ENCODE results near the gene ZSCAN5B.
A peak's percentile ranks its signal among the peaks of the same experiment; 100 is the strongest.

Gene ZSCAN5B

DNA sequence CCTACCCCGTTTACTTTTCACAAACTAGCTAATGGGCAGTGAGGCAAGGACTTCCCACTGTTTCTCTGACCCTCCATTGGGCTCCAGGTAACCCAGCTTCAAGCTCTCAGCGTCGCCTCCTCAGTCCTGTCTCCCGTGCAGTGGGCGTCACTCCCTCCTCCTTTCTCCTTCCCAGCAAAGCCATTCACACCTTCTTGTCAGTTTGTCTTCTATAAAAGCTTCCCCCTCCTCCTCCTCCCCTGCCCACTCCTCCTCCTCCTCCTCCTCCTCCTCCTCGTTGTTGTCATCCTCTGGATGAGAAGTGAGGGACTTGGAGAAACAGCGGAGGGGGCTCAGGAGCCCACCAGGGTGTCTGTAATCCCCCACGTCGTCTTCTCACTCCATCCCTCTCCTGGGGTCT, 23.5 kb downstream of the ZSCAN5B start:
- H2AK5ac ChIP-seq (ENCODE audit: low read length): no peak overlapping the region
- H3K18ac ChIP-seq (ENCODE audit: low read length): no peak overlapping the region
- no peak overlapping the region for H3K4me2 ChIP-seq (ENCODE audit: low read length)
- no peaks in the 10 kb centered on the region for H3K79me1 ChIP-seq (ENCODE audit: low read length)
- H3K4ac ChIP-seq (ENCODE audit: low read depth, low read length): no peak overlapping the region
- H4K8ac ChIP-seq (ENCODE audit: low read depth, low read length): no peak overlapping the region
- DNase-seq: no peak
- H3K9me3 ChIP-seq (ENCODE audit: insufficient read depth, low read depth, low read length): no peaks in the 10 kb centered on the region
- H3K79me2 ChIP-seq (ENCODE audit: control insufficient read depth, insufficient read depth, low read length, poor library complexity): no peaks in the 10 kb centered on the region
- no peak overlapping the region for H3K14ac ChIP-seq (ENCODE audit: low read length)
- no peaks in the 10 kb centered on the region for H3K36me3 ChIP-seq (ENCODE audit: control insufficient read depth in 1 of 2, insufficient read depth in 2 of 2, low read length in 2 of 2)
- H3K27me3 ChIP-seq (ENCODE audit: insufficient read depth, low read length): no peaks in the 10 kb centered on the region
- no peak overlapping the region for H2BK5ac ChIP-seq (ENCODE audit: low read depth, low read length, poor library complexity)
- H3K9ac ChIP-seq (ENCODE audit: low read length): no peak overlapping the region
- H4K91ac ChIP-seq (ENCODE audit: low read depth, low read length): no peak overlapping the region
- no peak overlapping the region for H2BK12ac ChIP-seq (ENCODE audit: low read length)
- no peak overlapping the region for H2AFZ ChIP-seq (ENCODE audit: insufficient read depth, low read length, poor library complexity)
- no peak overlapping the region for H4K12ac ChIP-seq (ENCODE audit: low read depth, low read length)
- no peak overlapping the region for H3K4me3 ChIP-seq (ENCODE audit: low read depth, low read length)
- no peak overlapping the region for H3K23ac ChIP-seq (ENCODE audit: low read length)
- no peak overlapping the region for H2BK120ac ChIP-seq (ENCODE audit: insufficient read depth, low read length, poor library complexity)
- no peak overlapping the region for H3K27ac ChIP-seq (ENCODE audit: low read depth, low read length)
- no peaks in the 10 kb centered on the region for H3K4me1 ChIP-seq (ENCODE audit: control insufficient read depth in 1 of 2, insufficient read depth in 2 of 2, low read length in 2 of 2)
- WGBS (ENCODE audit: extremely low coverage, insufficient coverage, insufficient read length): no CpG with 5 or more reads among the region's 9 CpGs

DNA sequence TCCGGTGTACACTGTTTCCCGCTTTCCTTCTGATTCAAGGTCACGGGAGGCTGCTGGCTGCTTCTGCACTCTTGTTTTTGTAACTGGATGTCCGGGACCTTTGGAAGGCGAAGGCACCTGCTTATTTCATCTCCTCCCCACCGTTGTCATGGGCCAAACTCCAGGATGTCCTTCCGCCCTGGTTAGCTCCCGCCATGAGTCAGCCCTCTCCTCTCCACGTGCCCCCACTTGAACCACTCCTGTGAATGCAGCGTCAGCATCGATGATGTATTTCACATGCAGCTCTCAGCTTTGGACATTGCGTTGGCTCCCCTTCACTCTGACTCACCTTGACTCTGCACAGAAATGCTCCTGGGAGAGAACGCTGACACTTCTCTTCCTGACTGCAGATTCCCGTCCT, 27.3 kb downstream of the ZSCAN5B start:
- Histone ChIP-seq H2BK12ac (ENCODE audit: low read length) (no peak overlapping the region), H2BK120ac (ENCODE audit: insufficient read depth, low read length, poor library complexity) (no peak overlapping the region), H3K79me2 (ENCODE audit: control insufficient read depth, insufficient read depth, low read length, poor library complexity) (no peaks in the 10 kb centered on the region), H3K4me2 (ENCODE audit: low read length) (no peak overlapping the region), H3K4me3 (ENCODE audit: low read depth, low read length) (no peak overlapping the region), H3K27ac (ENCODE audit: low read depth, low read length) (no peak overlapping the region), H3K79me1 (ENCODE audit: low read length) (no peaks in the 10 kb centered on the region), H3K27me3 (ENCODE audit: insufficient read depth, low read length) (no peaks in the 10 kb centered on the region), H2AK5ac (ENCODE audit: low read length) (no peak overlapping the region), H3K14ac (ENCODE audit: low read length) (no peak overlapping the region), H2AFZ (ENCODE audit: insufficient read depth, low read length, poor library complexity) (no peak overlapping the region), H4K91ac (ENCODE audit: low read depth, low read length) (no peak overlapping the region), H3K9me3 (ENCODE audit: insufficient read depth, low read depth, low read length) (no peaks in the 10 kb centered on the region), H2BK5ac (ENCODE audit: low read depth, low read length, poor library complexity) (no peak overlapping the region), H4K12ac (ENCODE audit: low read depth, low read length) (no peak overlapping the region), H3K4me1 (ENCODE audit: control insufficient read depth in 1 of 2, insufficient read depth in 2 of 2, low read length in 2 of 2) (no peaks in the 10 kb centered on the region), H3K9ac (ENCODE audit: low read length) (no peak overlapping the region), H3K36me3 (ENCODE audit: control insufficient read depth in 1 of 2, insufficient read depth in 2 of 2, low read length in 2 of 2) (no peaks in the 10 kb centered on the region), H3K23ac (ENCODE audit: low read length) (no peak overlapping the region), H3K4ac (ENCODE audit: low read depth, low read length) (no peak overlapping the region), H4K8ac (ENCODE audit: low read depth, low read length) (no peak overlapping the region), H3K18ac (ENCODE audit: low read length) (no peak overlapping the region)
- DNase-seq: peak in 1 of 2 donors; percentile 23
- no CpG with 5 or more reads among the region's 14 CpGs for WGBS (ENCODE audit: extremely low coverage, insufficient coverage, insufficient read length)

DNA sequence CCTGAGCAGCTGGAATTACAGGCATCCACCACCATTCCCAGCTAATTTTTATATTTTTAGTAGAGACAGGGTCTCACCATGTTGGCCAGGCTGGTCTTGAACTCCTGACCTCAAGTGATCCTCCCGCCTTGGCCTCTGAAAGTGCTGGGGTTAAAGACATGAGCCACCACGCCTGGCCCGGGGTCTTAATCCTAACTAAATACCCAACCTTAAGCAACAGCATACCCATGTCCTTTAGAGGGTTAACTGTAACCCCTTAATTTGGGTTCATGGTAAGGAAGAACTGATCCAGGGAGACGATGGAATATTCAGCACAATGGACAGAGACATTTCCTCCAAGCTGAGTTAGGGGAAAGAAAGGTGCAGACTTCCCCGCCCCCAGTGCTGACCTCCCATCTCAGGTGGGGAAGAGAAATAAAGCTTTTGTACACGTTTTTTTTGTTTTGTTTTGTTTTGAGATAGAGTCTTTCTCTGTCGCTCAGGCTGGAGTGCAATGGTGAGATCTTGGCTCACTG, 30.5 kb downstream of the ZSCAN5B start:
- Histone ChIP-seq H3K79me1 (ENCODE audit: low read length) (no peaks in the 10 kb centered on the region), H3K9ac (ENCODE audit: low read length) (no peak overlapping the region), H3K14ac (ENCODE audit: low read length) (no peak overlapping the region), H3K18ac (ENCODE audit: low read length) (no peak overlapping the region), H3K9me3 (ENCODE audit: insufficient read depth, low read depth, low read length) (no peaks in the 10 kb centered on the region), H4K12ac (ENCODE audit: low read depth, low read length) (no peak overlapping the region), H3K27ac (ENCODE audit: low read depth, low read length) (no peak overlapping the region), H3K27me3 (ENCODE audit: insufficient read depth, low read length) (no peaks in the 10 kb centered on the region), H3K23ac (ENCODE audit: low read length) (no peak overlapping the region), H2BK5ac (ENCODE audit: low read depth, low read length, poor library complexity) (no peak overlapping the region), H4K8ac (ENCODE audit: low read depth, low read length) (no peak overlapping the region), H3K4me1 (ENCODE audit: control insufficient read depth in 1 of 2, insufficient read depth in 2 of 2, low read length in 2 of 2) (no peaks in the 10 kb centered on the region), H2BK120ac (ENCODE audit: insufficient read depth, low read length, poor library complexity) (no peak overlapping the region), H4K91ac (ENCODE audit: low read depth, low read length) (no peak overlapping the region), H2BK12ac (ENCODE audit: low read length) (no peak overlapping the region), H3K4me2 (ENCODE audit: low read length) (no peak overlapping the region), H3K4ac (ENCODE audit: low read depth, low read length) (no peak overlapping the region), H3K4me3 (ENCODE audit: low read depth, low read length) (no peak overlapping the region), H3K36me3 (ENCODE audit: control insufficient read depth in 1 of 2, insufficient read depth in 2 of 2, low read length in 2 of 2) (no peaks in the 10 kb centered on the region), H3K79me2 (ENCODE audit: control insufficient read depth, insufficient read depth, low read length, poor library complexity) (no peaks in the 10 kb centered on the region), H2AFZ (ENCODE audit: insufficient read depth, low read length, poor library complexity) (no peak overlapping the region), H2AK5ac (ENCODE audit: low read length) (no peak overlapping the region)
- no CpG with 5 or more reads among the region's 7 CpGs for WGBS (ENCODE audit: extremely low coverage, insufficient coverage, insufficient read length)
- DNase-seq: peak in 1 of 2 donors; percentile 11

DNA sequence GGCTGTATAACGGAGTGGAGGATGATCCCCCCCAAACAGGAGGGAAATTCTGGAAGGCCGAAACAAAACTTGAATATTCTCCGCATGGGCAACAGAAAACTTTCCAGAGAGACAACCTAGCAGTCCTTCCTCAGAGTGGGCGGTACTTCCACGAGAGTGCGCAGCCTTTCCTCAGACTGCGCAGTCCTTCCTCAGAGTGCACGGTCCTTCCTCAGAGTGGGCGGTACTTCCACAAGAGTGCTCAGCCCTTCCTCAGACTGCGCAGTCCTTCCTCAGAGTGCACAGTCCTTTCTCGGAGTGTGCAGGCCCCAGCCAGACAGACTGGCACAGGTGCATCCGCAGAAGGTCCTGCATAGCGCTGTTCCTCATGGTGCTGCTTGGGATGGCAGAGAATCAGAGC, 34.5 kb downstream of the ZSCAN5B start:
- H3K79me1 ChIP-seq (ENCODE audit: low read length): no peaks in the 10 kb centered on the region
- H2BK5ac ChIP-seq (ENCODE audit: low read depth, low read length, poor library complexity): no peak overlapping the region
- H3K23ac ChIP-seq (ENCODE audit: low read length): no peak overlapping the region
- H3K4me2 ChIP-seq (ENCODE audit: low read length): no peak overlapping the region
- H2AK5ac ChIP-seq (ENCODE audit: low read length): no peak overlapping the region
- H3K27me3 ChIP-seq (ENCODE audit: insufficient read depth, low read length): no peaks in the 10 kb centered on the region
- H4K12ac ChIP-seq (ENCODE audit: low read depth, low read length): no peak overlapping the region
- H3K4me3 ChIP-seq (ENCODE audit: low read depth, low read length): no peak overlapping the region
- H4K91ac ChIP-seq (ENCODE audit: low read depth, low read length): no peak overlapping the region
- no peak overlapping the region for H3K18ac ChIP-seq (ENCODE audit: low read length)
- no peak overlapping the region for H3K9ac ChIP-seq (ENCODE audit: low read length)
- H3K4ac ChIP-seq (ENCODE audit: low read depth, low read length): no peak overlapping the region
- peaks cover 2% of the 10 kb centered on the region for H3K9me3 ChIP-seq (ENCODE audit: insufficient read depth, low read depth, low read length)
- H4K8ac ChIP-seq (ENCODE audit: low read depth, low read length): no peak overlapping the region
- no CpG with 5 or more reads among the region's 13 CpGs for WGBS (ENCODE audit: extremely low coverage, insufficient coverage, insufficient read length)
- H3K27ac ChIP-seq (ENCODE audit: low read depth, low read length): no peak overlapping the region
- no peaks in the 10 kb centered on the region for H3K4me1 ChIP-seq (ENCODE audit: control insufficient read depth in 1 of 2, insufficient read depth in 2 of 2, low read length in 2 of 2)
- no peaks in the 10 kb centered on the region for H3K79me2 ChIP-seq (ENCODE audit: control insufficient read depth, insufficient read depth, low read length, poor library complexity)
- no peak overlapping the region for H2BK120ac ChIP-seq (ENCODE audit: insufficient read depth, low read length, poor library complexity)
- H2AFZ ChIP-seq (ENCODE audit: insufficient read depth, low read length, poor library complexity): no peak overlapping the region
- H3K36me3 ChIP-seq (ENCODE audit: control insufficient read depth in 1 of 2, insufficient read depth in 2 of 2, low read length in 2 of 2): peaks cover 33 to 34% of the 10 kb centered on the region in 2 experiments
- no peak for DNase-seq
- H3K14ac ChIP-seq (ENCODE audit: low read length): no peak overlapping the region
- no peak overlapping the region for H2BK12ac ChIP-seq (ENCODE audit: low read length)
